Fibroblast of pulmonary artery (primary cell): ENCODE results near the gene ARPP19.
"Not testable (repeated sequence)": the region's sequence is repeated elsewhere in the genome, so short reads cannot be mapped to it uniquely, and the experiment has no call there.

Experiments used
- DNase-seq: peaks from one replicate; pipeline ENCODE4 v3.0.0-alpha.2; 2010; ENCODE audit warnings: low read depth
- H3K4me3 ChIP-seq: replicated peaks from 2 replicates; pipeline ENCODE4 v1.5.1; 2011; ENCODE audit warnings: low read depth, mild to moderate bottlenecking, control low read depth, low read length, moderate library complexity
- TF ChIP-seq, protein P1 (sequence below): IDR thresholded peaks from 2 replicates; pipeline ENCODE4 v1.5.1; 2011; ENCODE audit warnings: mild to moderate bottlenecking, control low read depth, low read length, inconsistent platforms; ENCODE audit errors: missing control alignments

Gene ARPP19

DNA sequence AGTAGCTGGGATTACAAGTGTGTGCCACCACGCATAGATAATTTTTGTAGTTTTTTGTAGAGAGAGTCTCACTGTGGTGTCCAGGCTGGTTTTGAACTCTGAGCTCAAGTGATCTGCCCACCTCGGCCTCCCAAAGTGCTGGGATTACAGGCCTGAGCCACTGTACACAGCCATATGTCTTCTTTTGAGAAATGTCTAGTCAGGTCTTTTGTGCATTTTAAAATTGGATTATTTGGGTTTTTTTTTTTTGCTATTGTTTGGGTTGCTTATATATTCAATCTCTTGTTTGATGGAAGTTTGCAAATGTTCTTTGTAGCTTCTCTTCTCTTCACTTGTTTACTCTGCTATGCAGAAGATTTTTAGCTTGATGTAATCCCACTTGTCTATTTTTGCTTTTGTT lies 6.2 kb upstream of the ARPP19 start:
- TF ChIP-seq, protein P1, sequence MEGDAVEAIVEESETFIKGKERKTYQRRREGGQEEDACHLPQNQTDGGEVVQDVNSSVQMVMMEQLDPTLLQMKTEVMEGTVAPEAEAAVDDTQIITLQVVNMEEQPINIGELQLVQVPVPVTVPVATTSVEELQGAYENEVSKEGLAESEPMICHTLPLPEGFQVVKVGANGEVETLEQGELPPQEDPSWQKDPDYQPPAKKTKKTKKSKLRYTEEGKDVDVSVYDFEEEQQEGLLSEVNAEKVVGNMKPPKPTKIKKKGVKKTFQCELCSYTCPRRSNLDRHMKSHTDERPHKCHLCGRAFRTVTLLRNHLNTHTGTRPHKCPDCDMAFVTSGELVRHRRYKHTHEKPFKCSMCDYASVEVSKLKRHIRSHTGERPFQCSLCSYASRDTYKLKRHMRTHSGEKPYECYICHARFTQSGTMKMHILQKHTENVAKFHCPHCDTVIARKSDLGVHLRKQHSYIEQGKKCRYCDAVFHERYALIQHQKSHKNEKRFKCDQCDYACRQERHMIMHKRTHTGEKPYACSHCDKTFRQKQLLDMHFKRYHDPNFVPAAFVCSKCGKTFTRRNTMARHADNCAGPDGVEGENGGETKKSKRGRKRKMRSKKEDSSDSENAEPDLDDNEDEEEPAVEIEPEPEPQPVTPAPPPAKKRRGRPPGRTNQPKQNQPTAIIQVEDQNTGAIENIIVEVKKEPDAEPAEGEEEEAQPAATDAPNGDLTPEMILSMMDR = no peak
- no peak for DNase-seq
- no peak overlapping the region for H3K4me3 ChIP-seq

DNA sequence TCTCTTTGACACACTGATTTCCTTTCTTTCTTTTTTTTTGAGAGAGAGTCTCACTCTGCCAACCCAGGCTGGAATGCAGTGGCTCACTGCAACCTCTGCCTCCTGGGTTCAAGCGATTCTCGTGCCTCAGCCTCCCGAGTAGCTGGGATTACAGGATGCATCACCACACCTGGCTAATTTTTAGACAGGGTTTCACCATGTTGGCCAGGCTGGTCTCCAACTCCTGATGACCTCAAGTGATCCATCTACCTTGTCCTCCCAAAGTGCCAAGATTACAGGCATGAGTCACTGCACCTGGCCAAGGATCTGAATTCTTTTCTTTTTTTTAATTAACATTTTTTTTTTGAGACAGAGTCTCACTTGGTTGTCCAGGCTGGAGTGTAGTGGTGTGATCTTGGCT lies 5.8 kb upstream of the ARPP19 start:
- not testable (repeated sequence) for DNase-seq, H3K4me3 ChIP-seq

DNA sequence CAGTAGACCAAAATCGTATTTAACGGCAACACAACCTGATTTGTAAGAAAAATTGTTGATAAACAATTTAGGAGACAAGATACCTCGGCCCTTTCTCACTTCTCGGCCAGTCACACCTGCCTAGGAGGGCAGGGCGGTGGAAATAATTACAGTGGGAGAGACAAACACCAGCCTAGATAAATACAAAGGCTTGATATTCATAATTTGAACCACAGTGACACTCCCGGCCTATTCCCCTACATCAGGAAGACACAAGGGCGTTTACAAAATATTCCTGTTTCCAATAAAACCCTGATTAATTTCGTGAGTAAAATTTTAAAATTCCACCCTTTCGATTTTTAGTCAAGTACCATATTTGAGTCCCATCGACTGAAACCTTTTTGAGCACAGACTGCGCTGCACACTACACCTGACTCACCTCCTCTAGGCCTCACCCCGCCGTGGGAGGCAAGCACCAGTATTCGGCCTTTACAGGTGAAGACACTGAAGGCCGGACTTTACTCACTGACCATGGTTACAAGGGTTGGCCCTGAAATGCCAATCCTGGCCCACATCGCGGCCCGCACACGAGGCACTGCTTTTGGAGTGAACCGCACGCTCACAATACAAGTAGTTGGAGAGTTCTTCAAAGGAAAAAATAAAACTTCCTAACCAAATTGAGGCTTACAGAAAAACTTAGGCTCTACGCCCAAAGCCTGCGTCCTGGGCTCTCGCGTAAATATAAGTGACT lies 794 bp downstream of the ARPP19 start:
- peak; percentile 43 for DNase-seq
- peak overlapping the region; percentile 87 for H3K4me3 ChIP-seq
- TF ChIP-seq, protein P1 = no peak

DNA sequence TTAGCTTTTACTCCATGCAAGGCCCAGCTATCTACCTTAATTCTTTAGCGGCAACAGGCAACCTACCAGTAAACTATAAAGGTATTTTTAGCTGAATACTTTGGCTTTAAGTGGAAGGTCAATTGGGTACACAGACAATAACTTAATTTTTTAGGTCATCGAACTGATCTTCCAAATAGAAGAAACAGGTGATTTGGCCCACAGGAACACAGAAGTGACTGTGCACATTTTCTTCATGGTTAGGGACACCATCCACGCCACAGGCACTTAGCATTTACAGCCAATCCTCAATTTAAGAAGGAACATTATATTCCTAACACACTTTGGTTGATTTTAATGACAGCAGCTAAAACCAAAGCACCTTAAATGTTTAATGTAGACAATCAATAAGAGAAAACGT lies 1.9 kb downstream of the ARPP19 start:
- TF ChIP-seq, protein P1 = no peak
- no peak for DNase-seq
- peak overlapping the region; percentile 87 for H3K4me3 ChIP-seq

DNA sequence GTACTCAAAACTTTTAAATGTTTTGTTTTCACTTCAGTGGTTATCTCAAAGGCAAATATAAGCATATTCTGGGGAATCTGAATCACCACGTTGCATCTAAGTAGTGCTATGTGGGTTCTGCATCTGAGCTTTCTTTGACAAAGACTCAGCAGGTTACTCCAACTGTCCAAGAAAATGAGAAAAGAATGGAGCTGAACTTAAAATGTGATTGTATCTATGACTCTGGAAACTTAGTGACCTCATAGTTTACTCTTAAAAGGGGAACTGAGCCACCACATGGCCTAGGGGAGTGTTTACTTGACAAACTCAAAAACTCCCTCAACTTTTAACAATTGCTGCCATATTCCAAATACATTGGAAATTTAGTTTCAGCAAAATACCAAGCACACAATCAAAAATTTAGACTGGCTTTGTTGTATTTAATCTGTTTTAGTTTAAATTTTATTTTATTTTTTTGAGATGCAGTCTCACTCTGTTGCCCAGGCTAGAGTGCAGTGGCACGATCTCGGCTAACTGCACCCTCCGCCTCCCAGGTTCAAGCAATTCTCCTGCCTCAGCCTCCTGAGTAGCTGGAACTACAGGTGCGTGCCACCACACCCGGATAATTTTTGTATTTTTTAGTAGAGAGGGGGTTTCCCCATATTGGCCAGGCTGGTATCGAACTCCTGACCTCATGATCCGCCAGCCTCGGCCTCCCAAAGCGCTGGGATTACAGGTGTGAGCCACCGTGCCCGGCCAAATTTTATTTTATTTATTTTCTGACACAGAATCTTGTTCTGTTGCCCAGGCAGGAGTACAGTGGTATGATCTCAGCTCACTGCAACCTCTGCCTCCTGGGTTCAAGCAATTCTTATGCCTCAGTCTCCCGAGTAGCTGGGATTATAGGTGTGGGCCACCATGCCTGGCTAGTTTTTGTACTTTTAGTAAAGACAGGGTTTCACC lies 3.1 kb downstream of the ARPP19 start:
- H3K4me3 ChIP-seq = not testable (repeated sequence)
- peak; percentile 5 for DNase-seq

DNA sequence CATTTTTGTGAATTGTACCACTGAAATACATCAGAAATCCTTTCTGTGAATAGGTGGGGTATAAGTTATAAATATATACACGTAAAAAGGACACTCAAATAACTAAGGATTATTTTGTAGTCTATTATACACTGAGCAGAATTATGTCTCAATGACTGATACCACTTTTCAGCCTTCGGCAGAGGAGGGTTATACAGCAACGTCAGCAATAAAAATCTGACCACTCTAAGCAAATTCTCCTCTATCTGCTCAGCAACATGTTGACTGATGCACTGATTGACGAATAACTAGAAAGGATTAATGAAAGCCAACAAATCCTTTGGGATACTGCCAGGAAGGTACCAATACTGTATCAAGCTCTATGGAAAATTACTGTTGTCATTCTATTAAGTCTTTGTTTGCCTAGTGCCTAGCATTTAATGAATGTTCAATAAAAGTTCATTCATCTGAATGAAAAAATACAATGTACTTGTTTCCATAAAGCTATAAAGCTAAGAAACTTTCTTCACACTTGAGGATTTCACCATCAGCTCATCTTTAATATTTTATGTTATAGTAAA lies 5.2 kb downstream of the ARPP19 start:
- TF ChIP-seq, protein P1 = no peak
- H3K4me3 ChIP-seq = no peak overlapping the region
- DNase-seq = no peak

DNA sequence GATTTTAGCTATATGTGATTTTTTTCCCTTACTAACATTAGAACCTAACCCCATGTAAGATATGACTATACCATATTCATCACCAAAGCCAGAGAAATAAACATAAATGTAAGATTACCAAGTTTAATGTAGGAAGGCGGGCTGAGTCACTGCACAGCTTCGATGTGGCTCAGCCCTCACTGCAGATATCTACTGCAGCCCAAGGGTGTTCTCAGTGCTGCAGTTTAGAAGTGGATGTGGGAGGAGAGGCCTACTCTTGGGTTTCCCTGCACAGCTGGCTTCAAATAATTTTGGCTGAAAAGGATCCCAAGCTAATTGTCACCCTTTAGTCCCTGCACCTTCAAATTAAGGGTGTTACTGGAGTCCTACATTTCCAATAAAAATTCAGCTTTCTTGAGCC lies 9.3 kb downstream of the ARPP19 start:
- no peak overlapping the region for H3K4me3 ChIP-seq
- DNase-seq = peak; percentile 38
- TF ChIP-seq, protein P1 = no peak
